NB4 (cell line): ENCODE results near the gene RAD51B.

Experiments used
- MYC ChIP-seq: IDR thresholded peaks from 2 replicates; pipeline ENCODE4 v1.6.1; 2011; ENCODE audit warnings: low read depth, low read length
- POLR2A ChIP-seq: IDR thresholded peaks from 2 replicates; pipeline ENCODE4 v1.6.1; 2011; ENCODE audit warnings: mild to moderate bottlenecking; ENCODE audit not compliant: insufficient read length; ENCODE audit errors: extremely low read depth
- TF ChIP-seq, protein P1 (sequence below): IDR thresholded peaks from one replicate; pipeline ENCODE4 v1.5.1; 2012; ENCODE audit warnings: low read depth, low read length

GRCh38 chr14:67814821-67815220 is 4.8 kb upstream of the RAD51B start:
- TF ChIP-seq, protein P1, sequence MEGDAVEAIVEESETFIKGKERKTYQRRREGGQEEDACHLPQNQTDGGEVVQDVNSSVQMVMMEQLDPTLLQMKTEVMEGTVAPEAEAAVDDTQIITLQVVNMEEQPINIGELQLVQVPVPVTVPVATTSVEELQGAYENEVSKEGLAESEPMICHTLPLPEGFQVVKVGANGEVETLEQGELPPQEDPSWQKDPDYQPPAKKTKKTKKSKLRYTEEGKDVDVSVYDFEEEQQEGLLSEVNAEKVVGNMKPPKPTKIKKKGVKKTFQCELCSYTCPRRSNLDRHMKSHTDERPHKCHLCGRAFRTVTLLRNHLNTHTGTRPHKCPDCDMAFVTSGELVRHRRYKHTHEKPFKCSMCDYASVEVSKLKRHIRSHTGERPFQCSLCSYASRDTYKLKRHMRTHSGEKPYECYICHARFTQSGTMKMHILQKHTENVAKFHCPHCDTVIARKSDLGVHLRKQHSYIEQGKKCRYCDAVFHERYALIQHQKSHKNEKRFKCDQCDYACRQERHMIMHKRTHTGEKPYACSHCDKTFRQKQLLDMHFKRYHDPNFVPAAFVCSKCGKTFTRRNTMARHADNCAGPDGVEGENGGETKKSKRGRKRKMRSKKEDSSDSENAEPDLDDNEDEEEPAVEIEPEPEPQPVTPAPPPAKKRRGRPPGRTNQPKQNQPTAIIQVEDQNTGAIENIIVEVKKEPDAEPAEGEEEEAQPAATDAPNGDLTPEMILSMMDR: no peak
- TF ChIP-seq POLR2A: no peak
- TF ChIP-seq MYC: no peak
